Caco-2 (cell line): Measurements from ENCODE around the gene FGF11. TPM values are rescaled to one million over a fixed set of nuclear protein-coding genes. Genes with fewer than 3 reads are reported as not detected.
A peak's percentile ranks its signal among the peaks of the same experiment; 100 is the strongest.
"Not testable (repeated sequence)": the region's sequence is repeated elsewhere in the genome, so short reads cannot be mapped to it uniquely, and the experiment has no call there.

Experiments
- BruUV-seq: library from RNA; stranded (reverse); fragments of 400-500 nt; replicated peaks from 2 replicates; lab custom pipeline; 2021; lab: Mats Ljungman, UMichigan
- CTCF ChIA-PET: fragments of 300-600 bp; sonication (Branson Sonifier 250); formaldehyde crosslinking; loops from one replicate; lab custom pipeline; 2022; ENCODE audit warnings: antibody characterized with exemption; lab: Charles Lee
- POLR2A ChIA-PET: fragments of 300-600 bp; sonication (Branson Sonifier 250); formaldehyde crosslinking; loops from one replicate; lab custom pipeline; 2022; ENCODE audit warnings: antibody characterized with exemption; lab: Charles Lee
- DNase-seq, 2 experiments: peaks; one replicate each; pipeline versions ENCODE4 v3.0.0 to v3.0.0-alpha.2; 2020 to 2022
- H3K27me3 ChIP-seq: replicated peaks from 2 replicates; pipeline ENCODE4 v1.6.0; 2011; ENCODE audit warnings: low read length; ENCODE audit not compliant: control insufficient read depth, insufficient read depth
- H3K36me3 ChIP-seq: 2 replicates; pipeline ENCODE4 v1.5.1; 2011; ENCODE audit warnings: low read length; ENCODE audit not compliant: control insufficient read depth, insufficient read depth
- H3K4me1 ChIP-seq: fragments of 250-450 bp; sonication (Bioruptor Pico); 2 replicates; pipeline ENCODE4 v1.5.1; 2020; ENCODE audit warnings: mild to moderate bottlenecking
- H3K4me3 ChIP-seq: 2 replicates; pipeline ENCODE4 v1.5.1; 2011; ENCODE audit warnings: low read depth, mild to moderate bottlenecking, control low read depth, low read length
- H3K9me3 ChIP-seq: fragments of 250-450 bp; sonication (Bioruptor Pico); 2 replicates; pipeline ENCODE4 v1.5.1; 2020; ENCODE audit warnings: mild to moderate bottlenecking, moderate library complexity
- H3K27ac Mint-ChIP-seq: one replicate; pipeline ENCODE4 v1.8.0; 2022; ENCODE audit warnings: mixed read lengths; ENCODE audit not compliant: unreplicated experiment
- H3K27me3 Mint-ChIP-seq: one replicate; pipeline ENCODE4 v1.8.0; 2022; ENCODE audit warnings: mixed read lengths; ENCODE audit not compliant: insufficient read depth, unreplicated experiment
- H3K36me3 Mint-ChIP-seq: one replicate; pipeline ENCODE4 v1.8.0; 2022; ENCODE audit warnings: mild to moderate bottlenecking, mixed read lengths; ENCODE audit not compliant: insufficient read depth, unreplicated experiment
- H3K4me1 Mint-ChIP-seq: one replicate; pipeline ENCODE4 v1.8.0; 2022; ENCODE audit warnings: low read depth, mixed read lengths; ENCODE audit not compliant: unreplicated experiment
- H3K4me3 Mint-ChIP-seq: one replicate; pipeline ENCODE4 v1.8.0; 2022; ENCODE audit warnings: mild to moderate bottlenecking, moderate library complexity, mixed read lengths; ENCODE audit not compliant: unreplicated experiment
- H3K9me3 Mint-ChIP-seq: one replicate; pipeline ENCODE4 v1.8.0; 2022; ENCODE audit warnings: mixed read lengths; ENCODE audit not compliant: unreplicated experiment
- intact Hi-C: fragments of 100-400 bp; cut with micrococcal nuclease; formaldehyde crosslinking; loops from one replicate; pipeline ENCODE4 v1.10.0; 2022; ENCODE audit not compliant: unreplicated experiment
- total RNA-seq: library from RNA; stranded (reverse); gene quantifications from 2 replicates; pipeline ENCODE4 v1.2.3, GENCODE V29; 2022
- TF ChIP-seq, protein P1 (sequence below), 2 experiments: fragments of 200-600 bp in 1 of 2; IDR thresholded peaks; 1 replicate in 1 of 2; 2 replicates in 1 of 2; pipeline versions ENCODE4 v1.5.1 to v1.8.0; 2011 to 2022; ENCODE audit warnings: antibody characterized with exemption in 1 of 2, control low read depth in 1 of 2, inconsistent platforms in 1 of 2, low read depth in 1 of 2, low read length in 1 of 2, mild to moderate bottlenecking in 1 of 2, moderate library complexity in 1 of 2; ENCODE audit not compliant: insufficient read depth in 1 of 2, severe bottlenecking in 1 of 2, unreplicated experiment in 1 of 2

Gene FGF11
- total RNA-seq, 1 experiment from 2014 or later: 0.91 TPM

DNA sequence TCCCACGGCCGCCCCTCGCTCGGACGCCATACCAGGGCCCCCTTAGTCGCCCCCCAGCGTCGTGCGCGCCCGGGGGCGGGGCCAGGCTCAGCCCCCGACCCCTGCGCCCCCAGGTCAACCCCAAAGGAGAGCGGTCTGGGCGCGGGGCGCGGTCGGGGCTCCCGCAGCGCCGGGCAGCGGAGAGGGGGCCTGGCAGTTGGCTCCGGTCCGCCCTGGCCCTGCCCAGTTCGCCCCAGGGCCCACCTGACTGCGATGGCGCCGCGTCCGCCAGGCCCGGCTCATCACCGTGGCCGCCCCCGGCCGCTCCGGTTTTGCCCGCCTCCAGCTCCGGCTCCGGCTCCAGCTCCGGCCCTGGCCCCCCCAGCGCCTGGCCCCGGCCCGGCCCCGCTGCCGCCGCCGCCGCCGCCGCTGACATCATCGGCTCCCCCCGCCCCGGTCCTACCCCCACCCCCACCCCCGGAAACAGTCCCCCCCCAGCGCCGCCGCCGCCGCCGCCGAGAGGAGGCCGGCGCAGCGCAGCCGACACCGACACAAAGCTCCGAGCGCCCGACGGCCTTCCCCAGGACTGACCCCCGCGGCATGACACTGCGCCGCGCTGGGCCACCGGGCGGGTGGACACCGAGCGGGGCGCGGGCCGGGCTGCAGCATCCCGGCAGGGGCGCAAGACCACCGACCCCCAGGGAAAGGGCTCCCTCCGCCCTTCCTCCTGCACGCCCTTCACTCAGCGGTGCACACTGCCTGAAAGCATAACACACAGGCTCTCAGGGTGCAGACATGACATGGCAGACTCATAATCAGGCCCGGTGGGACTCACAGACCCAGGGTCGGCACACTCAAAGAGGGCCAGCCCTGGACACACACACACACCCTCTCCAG is 40.1 kb downstream of the FGF11 start, which contains the start of gene ZBTB4:
Gene ZBTB4 (minus strand): TSS at position 419 of the 876 bp plus-strand sequence. CDS start 12,830 bp downstream, outside the sequence.
- Mint-ChIP-seq H3K36me3 (peaks cover 37% of the 10 kb centered on the region), H3K4me1 (peaks cover 35% of the 10 kb centered on the region), H3K27me3 (no peaks in the 10 kb centered on the region), H3K9me3 (no peaks in the 10 kb centered on the region), H3K4me3 (peak within 1 kb of the TSS; percentile 86), H3K27ac (peak within 1 kb of the TSS; percentile 96)
- TF ChIP-seq, protein P1, sequence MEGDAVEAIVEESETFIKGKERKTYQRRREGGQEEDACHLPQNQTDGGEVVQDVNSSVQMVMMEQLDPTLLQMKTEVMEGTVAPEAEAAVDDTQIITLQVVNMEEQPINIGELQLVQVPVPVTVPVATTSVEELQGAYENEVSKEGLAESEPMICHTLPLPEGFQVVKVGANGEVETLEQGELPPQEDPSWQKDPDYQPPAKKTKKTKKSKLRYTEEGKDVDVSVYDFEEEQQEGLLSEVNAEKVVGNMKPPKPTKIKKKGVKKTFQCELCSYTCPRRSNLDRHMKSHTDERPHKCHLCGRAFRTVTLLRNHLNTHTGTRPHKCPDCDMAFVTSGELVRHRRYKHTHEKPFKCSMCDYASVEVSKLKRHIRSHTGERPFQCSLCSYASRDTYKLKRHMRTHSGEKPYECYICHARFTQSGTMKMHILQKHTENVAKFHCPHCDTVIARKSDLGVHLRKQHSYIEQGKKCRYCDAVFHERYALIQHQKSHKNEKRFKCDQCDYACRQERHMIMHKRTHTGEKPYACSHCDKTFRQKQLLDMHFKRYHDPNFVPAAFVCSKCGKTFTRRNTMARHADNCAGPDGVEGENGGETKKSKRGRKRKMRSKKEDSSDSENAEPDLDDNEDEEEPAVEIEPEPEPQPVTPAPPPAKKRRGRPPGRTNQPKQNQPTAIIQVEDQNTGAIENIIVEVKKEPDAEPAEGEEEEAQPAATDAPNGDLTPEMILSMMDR (IDR thresholded peaks at IDR 0.05; ENCODE audit: insufficient read depth in 1 of 2, low read depth in 1 of 2, low read length in 1 of 2, severe bottlenecking in 1 of 2, unreplicated experiment in 1 of 2): no peak
- BruUV-seq: no TSS peak
- ChIA-PET CTCF (interaction anchor here (0.6 kb wide), 1 partner anchor 42 kb away, joined by 3 read pairs; no protein-coding TSS in a partner anchor), POLR2A (interaction anchor here (0.5 to 1.4 kb wide), 6 partner anchors 34 to 94 kb away, joined by 3 to 6 read pairs (median 3); partner anchors contain the start of gene SPEM2)
- Histone ChIP-seq H3K9me3 (no peaks in the 10 kb centered on the region), H3K4me1 (peaks cover 23% of the 10 kb centered on the region), H3K27me3 (no peaks in the 10 kb centered on the region), H3K4me3 (peak within 1 kb of the TSS; percentile 69), H3K36me3 (no peaks in the 10 kb centered on the region)
- intact Hi-C loops: loop anchor here (2.0 to 5.0 kb wide), 4 partner anchors 25 to 172 kb away; partner anchors contain the start of genes EIF5A and KCTD11
- peak; percentile 54 to 70 for DNase-seq

DNA sequence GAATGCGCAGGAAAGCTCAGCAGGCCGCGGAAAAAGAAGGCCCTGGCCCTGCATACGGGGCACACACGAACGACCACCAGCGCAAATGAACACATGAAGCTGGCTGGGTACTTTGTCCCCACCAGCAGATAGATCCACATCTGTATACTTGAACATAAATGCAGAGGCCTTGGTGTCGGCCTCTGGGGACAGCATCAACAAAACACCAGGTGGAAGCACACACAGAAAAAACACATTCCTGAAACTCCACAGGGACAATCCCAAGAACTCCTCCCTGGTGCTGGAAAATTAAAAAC is 40.7 kb downstream of the FGF11 start:
- intact Hi-C loops: loop anchor here (2.0 to 5.0 kb wide), 3 partner anchors 25 to 173 kb away; partner anchors contain the start of gene EIF5A
- H3K36me3 Mint-ChIP-seq: peaks cover 43% of the 10 kb centered on the region
- no peaks in the 10 kb centered on the region for H3K27me3 Mint-ChIP-seq
- H3K4me1 Mint-ChIP-seq: peaks cover 35% of the 10 kb centered on the region
- no peak for DNase-seq
- ChIA-PET POLR2A (interaction anchor here (0.5 to 1.4 kb wide), 4 partner anchors 34 to 68 kb away, joined by 3 to 4 read pairs (median 3); no protein-coding TSS in a partner anchor), CTCF (no interaction called here)
- H3K27ac Mint-ChIP-seq: peak overlapping the region; percentile 96
- TF ChIP-seq, protein P1 (IDR thresholded peaks at IDR 0.05; ENCODE audit: insufficient read depth in 1 of 2, low read depth in 1 of 2, low read length in 1 of 2, severe bottlenecking in 1 of 2, unreplicated experiment in 1 of 2): no peak
- H3K4me3 Mint-ChIP-seq: peak overlapping the region; percentile 86
- H3K9me3 Mint-ChIP-seq: no peaks in the 10 kb centered on the region
- peak overlapping the region; percentile 69 for H3K4me3 ChIP-seq
- no peaks in the 10 kb centered on the region for H3K9me3 ChIP-seq
- BruUV-seq: no TSS peak
- H3K4me1 ChIP-seq: peaks cover 23% of the 10 kb centered on the region
- H3K27me3 ChIP-seq: no peaks in the 10 kb centered on the region
- no peaks in the 10 kb centered on the region for H3K36me3 ChIP-seq

DNA sequence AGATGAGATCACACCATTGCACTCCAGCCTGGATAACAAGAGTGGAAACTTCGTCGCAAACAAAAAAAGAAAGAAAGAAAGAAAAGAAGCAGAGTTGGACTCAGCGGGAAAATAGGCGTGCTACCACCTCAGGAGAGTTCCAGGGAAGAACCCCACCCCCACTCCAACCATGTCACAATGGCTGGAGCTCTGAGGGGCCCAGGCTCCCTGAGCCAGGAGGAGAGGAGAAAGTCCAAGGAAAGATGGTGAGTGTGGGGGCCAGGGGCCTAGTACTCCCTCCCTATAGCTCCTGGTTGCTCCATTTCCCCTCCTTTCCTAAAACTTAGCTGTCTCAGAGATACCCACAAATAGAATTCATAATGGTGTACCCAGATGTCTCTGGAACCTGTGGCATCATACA is 42.0 kb downstream of the FGF11 start, which contains the start of gene SLC35G6:
Gene SLC35G6 (plus strand): TSS at position 172 of the 400 bp plus-strand sequence. CDS start 71 bp downstream, at position 243.
- H3K9me3 Mint-ChIP-seq, H3K4me3 ChIP-seq, DNase-seq, H3K27me3 ChIP-seq, CTCF ChIA-PET, H3K27me3 Mint-ChIP-seq, H3K36me3 ChIP-seq, BruUV-seq, H3K9me3 ChIP-seq: not testable (repeated sequence)
- H3K4me3 Mint-ChIP-seq: peak within 1 kb of the TSS; percentile 86
- intact Hi-C loops: loop anchor here (2.0 to 5.0 kb wide), 3 partner anchors 26 to 174 kb away; partner anchors contain the start of gene EIF5A
- H3K4me1 ChIP-seq: peaks cover 23% of the 10 kb centered on the region
- peaks cover 47% of the 10 kb centered on the region for H3K36me3 Mint-ChIP-seq
- H3K27ac Mint-ChIP-seq: peak within 1 kb of the TSS; percentile 96
- POLR2A ChIA-PET: interaction anchor here (0.7 kb wide), 1 partner anchor 111 kb away, joined by 3 read pairs; no protein-coding TSS in a partner anchor
- peaks cover 38% of the 10 kb centered on the region for H3K4me1 Mint-ChIP-seq

DNA sequence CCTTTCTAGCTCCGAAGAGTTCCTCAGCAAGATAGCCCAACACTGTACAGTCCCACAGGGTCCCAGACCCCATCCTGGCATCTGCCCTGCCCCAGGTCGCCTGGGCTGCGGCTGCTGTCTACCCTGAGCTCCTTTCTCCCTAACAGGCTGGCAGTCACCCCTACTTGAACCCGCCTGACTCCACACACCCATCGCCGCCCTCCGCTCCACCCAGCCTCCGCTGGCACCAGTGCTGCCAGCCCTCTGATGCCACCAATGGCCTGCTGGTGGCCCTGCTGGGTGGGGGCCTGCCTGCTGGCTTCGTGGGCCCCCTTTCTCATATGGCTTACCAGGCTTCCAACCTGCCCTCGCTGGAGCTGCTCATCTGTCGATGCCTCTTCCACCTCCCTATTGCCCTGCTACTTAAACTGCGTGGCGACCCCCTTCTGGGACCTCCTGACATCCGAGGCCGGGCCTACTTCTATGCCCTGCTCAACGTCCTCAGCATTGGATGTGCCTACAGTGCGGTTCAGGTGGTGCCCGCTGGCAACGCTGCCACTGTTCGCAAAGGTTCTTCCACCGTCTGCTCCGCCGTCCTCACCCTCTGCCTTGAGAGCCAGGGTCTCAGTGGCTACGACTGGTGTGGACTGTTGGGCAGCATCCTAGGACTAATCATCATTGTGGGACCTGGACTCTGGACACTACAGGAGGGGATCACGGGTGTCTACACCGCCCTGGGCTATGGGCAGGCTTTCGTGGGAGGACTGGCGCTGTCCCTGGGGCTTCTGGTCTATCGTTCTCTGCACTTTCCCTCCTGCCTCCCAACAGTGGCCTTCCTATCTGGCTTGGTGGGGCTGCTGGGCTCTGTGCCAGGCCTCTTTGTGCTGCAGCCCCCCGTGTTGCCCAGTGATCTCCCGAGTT is 42.8 kb downstream of the FGF11 start:
- BruUV-seq, H3K4me3 ChIP-seq, H3K27me3 Mint-ChIP-seq, CTCF ChIA-PET, H3K27me3 ChIP-seq, H3K9me3 ChIP-seq, DNase-seq, H3K9me3 Mint-ChIP-seq, H3K36me3 ChIP-seq: not testable (repeated sequence)
- peaks cover 32% of the 10 kb centered on the region for H3K4me1 Mint-ChIP-seq
- intact Hi-C loops: loop anchor here (2.0 to 5.0 kb wide), 3 partner anchors 27 to 175 kb away; partner anchors contain the start of gene EIF5A
- peaks cover 48% of the 10 kb centered on the region for H3K36me3 Mint-ChIP-seq
- peak overlapping the region; percentile 98 for H3K27ac Mint-ChIP-seq
- POLR2A ChIA-PET: interaction anchor here (0.7 kb wide), 1 partner anchor 112 kb away, joined by 3 read pairs; no protein-coding TSS in a partner anchor
- peaks cover 16% of the 10 kb centered on the region for H3K4me1 ChIP-seq
- peak overlapping the region; percentile 97 for H3K4me3 Mint-ChIP-seq
